Mucosa of descending colon (tissue), 3 donors: ENCODE results near the gene CPEB1. TPM values are rescaled to one million over a fixed set of nuclear protein-coding genes. Genes with fewer than 3 reads are reported as not detected.

Experiments used
- ATAC-seq: fragments of 200-7000 bp; cut with Tn5 transposase; one replicate; pipeline ENCODE4 v1.9.1; 2020; ENCODE audit warnings: mild to moderate bottlenecking, moderate library complexity
- DNase-seq, 3 donors: peaks; one replicate each; pipeline ENCODE4 v3.0.0-alpha.2; 2020
- H3K36me3 ChIP-seq: fragments of 200-600 bp; one replicate; pipeline ENCODE4 v1.8.0; 2021; ENCODE audit warnings: low read depth, mild to moderate bottlenecking
- H3K4me1 ChIP-seq: fragments of 200-600 bp; one replicate; pipeline ENCODE4 v1.8.0; 2021; ENCODE audit warnings: low read depth, mild to moderate bottlenecking
- H3K4me3 ChIP-seq: fragments of 200-600 bp; one replicate; pipeline ENCODE4 v1.8.0; 2021; ENCODE audit warnings: mild to moderate bottlenecking
- H3K9me3 ChIP-seq: fragments of 200-600 bp; one replicate; pipeline ENCODE4 v1.8.0; 2021; ENCODE audit warnings: mild to moderate bottlenecking
- intact Hi-C, 2 donors: fragments of 100-400 bp; cut with DNase I in 1 of 2; cut with micrococcal nuclease in 1 of 2; formaldehyde crosslinking; loops; one replicate each; pipeline versions ENCODE4 v1.11.0 to v1.11.1; 2022; cut with DNase I, micrococcal nuclease
- total RNA-seq, 3 donors: library from RNA; stranded (reverse); fragmentation: NEBNext Ultra II Directional in 2 of 3; extraction: Animal tissue kit (Norgen Biotek cat#: 25700) in 2 of 3; gene quantifications; one replicate each; pipeline versions ENCODE4 v1.2.1 to v1.2.4, GENCODE V29; 2021 to 2023
- TF ChIP-seq, protein P1 (sequence below): fragments of 200-600 bp; IDR thresholded peaks from one replicate; pipeline ENCODE4 v1.8.0; 2022; ENCODE audit warnings: antibody characterized with exemption, mild to moderate bottlenecking
- donor health status: DM: no; HTN: no; CAD: no; lungs with moderate emphysema.
- donor health status: DM: no; HTN: no; CAD: no.
- donor health status: DM: no; HTN: yes; CAD: no.

CPEB1 gene
- total RNA-seq, 3 donors from 2014 or later = 0.61 to 11.8 (median 1.4) TPM

DNA sequence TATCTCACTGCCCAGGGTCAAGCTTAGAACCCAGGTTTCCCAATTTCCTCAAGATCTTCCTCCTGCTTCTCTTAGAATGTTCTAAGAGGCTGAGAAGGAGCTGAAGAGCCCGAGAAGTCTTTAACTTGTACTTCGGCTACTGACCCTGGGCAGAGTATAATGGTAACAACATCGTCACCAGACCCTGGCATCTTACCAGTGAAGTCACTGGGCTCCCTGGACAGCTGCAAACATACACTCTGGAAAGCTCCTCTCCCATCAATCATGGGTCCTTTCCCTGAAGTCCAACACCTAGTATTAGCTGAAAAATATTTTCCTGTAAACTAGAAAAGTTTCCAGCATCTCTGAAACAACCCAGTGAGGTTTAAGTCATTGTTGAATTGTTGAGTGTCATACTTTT is 22.7 kb downstream of the CPEB1 start:
- Histone ChIP-seq H3K9me3 (no peaks in the 10 kb centered on the region), H3K4me3 (no peak overlapping the region), H3K36me3 (no peaks in the 10 kb centered on the region), H3K4me1 (no peaks in the 10 kb centered on the region)
- intact Hi-C loops = no loop called here
- ATAC-seq = no peak
- DNase-seq = no peak
- TF ChIP-seq, protein P1, sequence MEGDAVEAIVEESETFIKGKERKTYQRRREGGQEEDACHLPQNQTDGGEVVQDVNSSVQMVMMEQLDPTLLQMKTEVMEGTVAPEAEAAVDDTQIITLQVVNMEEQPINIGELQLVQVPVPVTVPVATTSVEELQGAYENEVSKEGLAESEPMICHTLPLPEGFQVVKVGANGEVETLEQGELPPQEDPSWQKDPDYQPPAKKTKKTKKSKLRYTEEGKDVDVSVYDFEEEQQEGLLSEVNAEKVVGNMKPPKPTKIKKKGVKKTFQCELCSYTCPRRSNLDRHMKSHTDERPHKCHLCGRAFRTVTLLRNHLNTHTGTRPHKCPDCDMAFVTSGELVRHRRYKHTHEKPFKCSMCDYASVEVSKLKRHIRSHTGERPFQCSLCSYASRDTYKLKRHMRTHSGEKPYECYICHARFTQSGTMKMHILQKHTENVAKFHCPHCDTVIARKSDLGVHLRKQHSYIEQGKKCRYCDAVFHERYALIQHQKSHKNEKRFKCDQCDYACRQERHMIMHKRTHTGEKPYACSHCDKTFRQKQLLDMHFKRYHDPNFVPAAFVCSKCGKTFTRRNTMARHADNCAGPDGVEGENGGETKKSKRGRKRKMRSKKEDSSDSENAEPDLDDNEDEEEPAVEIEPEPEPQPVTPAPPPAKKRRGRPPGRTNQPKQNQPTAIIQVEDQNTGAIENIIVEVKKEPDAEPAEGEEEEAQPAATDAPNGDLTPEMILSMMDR = no peak

GRCh38 chr15:82624008-82624407 is 23.2 kb downstream of the CPEB1 start:
- no peaks in the 10 kb centered on the region for H3K9me3 ChIP-seq
- no peaks in the 10 kb centered on the region for H3K4me1 ChIP-seq
- no peak overlapping the region for H3K4me3 ChIP-seq
- intact Hi-C loops = no loop called here
- ATAC-seq = no peak
- no peak for DNase-seq
- H3K36me3 ChIP-seq = no peaks in the 10 kb centered on the region
- TF ChIP-seq, protein P1 = no peak

GRCh38 chr15:82621970-82622369 is 25.2 kb downstream of the CPEB1 start:
- TF ChIP-seq, protein P1 = no peak
- ATAC-seq (no peak), DNase-seq (no peak)
- intact Hi-C loops = no loop called here
- H3K4me1 ChIP-seq = no peaks in the 10 kb centered on the region
- H3K9me3 ChIP-seq = no peaks in the 10 kb centered on the region
- no peak overlapping the region for H3K4me3 ChIP-seq
- no peaks in the 10 kb centered on the region for H3K36me3 ChIP-seq

DNA sequence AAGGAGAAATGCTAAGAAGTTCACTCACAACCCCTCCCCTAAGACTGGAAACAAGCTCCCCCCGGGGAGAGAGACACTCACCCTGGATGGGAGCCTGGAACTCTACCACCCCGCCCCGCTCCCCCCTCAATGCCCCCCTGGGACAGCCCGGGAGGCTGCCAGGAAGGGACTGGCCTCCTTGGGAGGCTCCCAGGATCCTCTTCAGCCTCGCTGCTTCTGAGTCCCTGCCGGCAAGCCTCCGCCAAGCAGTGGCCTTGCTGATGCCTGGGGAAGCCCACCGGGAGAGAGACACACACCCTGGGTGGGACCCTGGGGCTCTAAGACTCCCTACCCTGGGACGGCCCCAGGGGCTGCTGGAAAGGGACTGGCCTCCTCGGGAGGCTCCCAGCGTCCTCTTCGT is 33.4 kb downstream of the CPEB1 start:
- Histone ChIP-seq H3K9me3 (no peaks in the 10 kb centered on the region), H3K4me3 (no peak overlapping the region), H3K4me1 (no peaks in the 10 kb centered on the region), H3K36me3 (no peaks in the 10 kb centered on the region)
- ATAC-seq = no peak
- no peak for DNase-seq
- TF ChIP-seq, protein P1 = no peak
- intact Hi-C loops = no loop called here

GRCh38 chr15:82611348-82611747 is 35.8 kb downstream of the CPEB1 start:
- Histone ChIP-seq H3K4me1 (no peaks in the 10 kb centered on the region), H3K36me3 (no peaks in the 10 kb centered on the region), H3K9me3 (no peaks in the 10 kb centered on the region), H3K4me3 (no peak overlapping the region)
- DNase-seq = no peak
- intact Hi-C loops = no loop called here
- ATAC-seq = no peak
- TF ChIP-seq, protein P1 = no peak

GRCh38 chr15:82602195-82602594 is 45.0 kb downstream of the CPEB1 start:
- no peak for ATAC-seq
- Histone ChIP-seq H3K4me1 (no peaks in the 10 kb centered on the region), H3K4me3 (no peak overlapping the region), H3K36me3 (no peaks in the 10 kb centered on the region), H3K9me3 (no peaks in the 10 kb centered on the region)
- no peak for DNase-seq
- TF ChIP-seq, protein P1 = no peak
- intact Hi-C loops = no loop called here
